Measurements from ENCODE around the gene PPP6C. TPM values are rescaled to one million over a fixed set of nuclear protein-coding genes. Genes with fewer than 3 reads are reported as not detected.
A peak's percentile ranks its signal among the peaks of the same experiment; 100 is the strongest.

Gene PPP6C
- total and polyA plus RNA-seq, 2 of the 13 experiments (the other 11 are each of a cell fraction or from before 2014, with no cell fraction given): 18.5 to 20.9 TPM

DNA sequence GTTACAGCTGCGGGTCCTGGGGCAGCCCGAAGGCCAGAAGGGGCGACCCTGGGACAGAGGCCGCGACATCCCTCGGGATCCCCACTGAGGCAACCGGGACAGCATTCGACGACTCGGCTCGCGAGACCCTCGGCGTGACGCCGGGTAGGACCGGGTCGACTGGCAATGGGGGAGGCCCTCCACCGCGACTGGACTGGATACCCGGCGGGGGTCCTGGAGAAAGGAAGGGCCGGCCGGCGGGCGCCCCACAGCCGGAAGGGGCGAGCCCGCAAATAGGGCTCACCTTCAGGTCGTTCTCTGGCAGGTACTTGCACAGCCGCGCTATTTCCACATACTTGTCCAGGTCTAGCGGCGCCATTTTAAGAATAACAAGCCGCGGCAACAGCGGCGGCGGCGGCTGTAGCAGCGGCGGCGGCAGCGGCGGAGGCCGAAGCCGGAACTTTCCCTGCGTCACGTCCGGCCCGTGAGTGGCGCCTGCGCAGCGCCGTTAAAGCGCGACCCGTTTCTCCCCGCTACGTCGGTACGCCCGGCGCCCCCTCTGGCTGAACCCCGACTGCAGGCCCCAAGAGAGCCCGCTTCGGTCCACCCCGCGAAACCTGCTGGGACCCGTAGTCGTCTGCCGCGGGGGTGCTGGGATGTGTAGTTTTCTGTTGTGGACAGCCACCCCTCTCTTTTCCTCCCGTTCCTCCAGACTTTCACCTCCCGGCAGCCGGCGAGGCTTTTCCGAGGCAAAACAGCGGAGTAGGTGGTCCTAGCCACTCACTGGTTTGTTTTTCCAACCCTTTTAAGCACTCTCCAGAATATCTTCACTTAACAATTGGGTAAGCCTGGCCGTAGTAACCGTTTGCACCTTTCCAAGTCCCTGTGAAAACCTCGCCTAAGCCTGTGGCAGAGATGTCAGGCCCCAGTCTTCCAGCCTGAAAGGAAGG lies at the start of gene PPP6C (continued):
- TF ChIP-seq ARID4A (CRISPR knock-in tag; IDR thresholded peaks at IDR 0.05; ENCODE audit: borderline replicate concordance) (peak; percentile 81), FLYWCH1 (CRISPR knock-in tag; IDR thresholded peaks at IDR 0.05) (no peak), DPF2 (CRISPR knock-in tag; IDR thresholded peaks at IDR 0.05; ENCODE audit: borderline replicate concordance, low read depth) (no peak), NAIF1 (CRISPR knock-in tag; IDR thresholded peaks at IDR 0.05; ENCODE audit: borderline replicate concordance) (peak; percentile 87; the same call in 1 of the 2 replicates), TBX2 (CRISPR knock-in tag; IDR thresholded peaks at IDR 0.05; ENCODE audit: borderline replicate concordance) (peak; percentile 77; the same call in 1 of the 2 replicates), ZBTB49 (CRISPR knock-in tag; IDR thresholded peaks at IDR 0.05; ENCODE audit: borderline replicate concordance) (no peak), RERE (CRISPR knock-in tag; IDR thresholded peaks at IDR 0.05; ENCODE audit: low read depth) (no peak), ZIK1 (CRISPR knock-in tag; IDR thresholded peaks at IDR 0.05; ENCODE audit: borderline replicate concordance, low read depth) (no peak)
- TF ChIP-seq, protein P1, sequence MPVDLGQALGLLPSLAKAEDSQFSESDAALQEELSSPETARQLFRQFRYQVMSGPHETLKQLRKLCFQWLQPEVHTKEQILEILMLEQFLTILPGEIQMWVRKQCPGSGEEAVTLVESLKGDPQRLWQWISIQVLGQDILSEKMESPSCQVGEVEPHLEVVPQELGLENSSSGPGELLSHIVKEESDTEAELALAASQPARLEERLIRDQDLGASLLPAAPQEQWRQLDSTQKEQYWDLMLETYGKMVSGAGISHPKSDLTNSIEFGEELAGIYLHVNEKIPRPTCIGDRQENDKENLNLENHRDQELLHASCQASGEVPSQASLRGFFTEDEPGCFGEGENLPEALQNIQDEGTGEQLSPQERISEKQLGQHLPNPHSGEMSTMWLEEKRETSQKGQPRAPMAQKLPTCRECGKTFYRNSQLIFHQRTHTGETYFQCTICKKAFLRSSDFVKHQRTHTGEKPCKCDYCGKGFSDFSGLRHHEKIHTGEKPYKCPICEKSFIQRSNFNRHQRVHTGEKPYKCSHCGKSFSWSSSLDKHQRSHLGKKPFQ (CRISPR knock-in tag; IDR thresholded peaks at IDR 0.05; ENCODE audit: insufficient replicate concordance): no peak
